ENCODE data around the gene B2M. TPM values are rescaled to one million over a fixed set of nuclear protein-coding genes. Genes with fewer than 3 reads are reported as not detected.

B2M gene
- total and polyA plus RNA-seq, 10 of the 15 experiments (the other 5 are each of a cell fraction or from before 2014, with no cell fraction given): 2,901 to 22,794 (median 8,374) TPM

DNA sequence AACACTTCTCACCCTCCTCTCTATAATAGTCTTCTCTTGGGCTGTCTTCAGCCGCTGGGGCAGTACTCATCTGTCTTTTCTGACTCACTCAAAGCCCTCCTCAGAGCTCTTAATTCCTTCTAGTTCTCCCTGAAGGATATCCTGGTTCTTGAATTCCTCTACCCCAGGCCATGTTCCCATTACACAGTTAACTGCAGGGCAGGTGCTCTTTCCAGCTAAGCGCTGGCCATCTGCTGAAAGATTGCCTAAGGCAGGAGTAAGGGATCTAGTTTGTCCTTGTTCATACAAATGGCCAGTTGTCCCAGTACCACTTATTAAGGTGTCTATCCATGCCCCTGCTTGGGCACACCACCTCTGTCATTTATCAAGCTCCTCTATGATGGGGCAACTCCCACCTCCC is 37.7 kb upstream of the B2M start:
- intact Hi-C loops (cut with micrococcal nuclease; ENCODE audit: unreplicated experiment) (no loop called here), in situ Hi-C loops (cut with MboI) (no loop called here)
- ChIA-PET SMC1A (ENCODE audit: uncharacterized antibody, unreplicated experiment) (interaction anchor here (1.8 kb wide), 1 partner anchor 10 kb away, joined by 5 read pairs; the partner anchor contains the start of gene SPG11), POLR2A (interaction anchor here (0.8 kb wide), 1 partner anchor 10 kb away, joined by 4 read pairs; no protein-coding TSS in a partner anchor), RAD21 (ENCODE audit: unreplicated experiment) (interaction anchor here (1.7 to 18.1 kb wide), 2 partner anchors 9 to 59 kb away, joined by 4 to 680 read pairs; partner anchors contain the start of gene TRIM69), CTCF (interaction anchor here (1.1 to 1.3 kb wide), 3 partner anchors 9 to 89 kb away, joined by 4 to 6 read pairs (median 4); partner anchors contain the start of gene PATL2)
- Histone ChIP-seq H3K9ac (ENCODE audit: control insufficient read depth, insufficient read depth, low read length) (no peak overlapping the region), H3K79me2 (ENCODE audit: control insufficient read depth, insufficient read depth, low read length) (no peaks in the 10 kb centered on the region), H4K20me1 (ENCODE audit: control insufficient read depth, insufficient read depth) (no peaks in the 10 kb centered on the region), H3K9me3 (replicated peaks; ENCODE audit: control insufficient read depth, insufficient read depth, low read length) (no peaks in the 10 kb centered on the region; the same call in 2 of the 3 replicates), H3K36me3 (ENCODE audit: control insufficient read depth in 2 of 2, insufficient read depth in 2 of 2, low read length in 1 of 2) (peaks cover 0 to 2% of the 10 kb centered on the region in 2 experiments; a peak in 1 of 4 replicates), H2AFZ (ENCODE audit: control insufficient read depth, low read depth, low read length) (no peak overlapping the region), H3K4me2 (ENCODE audit: control insufficient read depth, insufficient read depth) (no peak overlapping the region), H3K4me3 (no peak overlapping the region), H3K27ac (ENCODE audit: control insufficient read depth, insufficient read depth) (no peak overlapping the region), H3K4me1 (ENCODE audit: control insufficient read depth, insufficient read depth, low read length) (peaks cover 69% of the 10 kb centered on the region), H3K27me3 (replicated peaks in 1 of 2; ENCODE audit: control insufficient read depth in 2 of 2, insufficient read depth in 2 of 2, low read length in 1 of 2) (no peaks in the 10 kb centered on the region)
- no peak for TF ChIP-seq CBX5 (IDR thresholded peaks at IDR 0.05; ENCODE audit: low read depth)
- TF ChIP-seq, protein P1, sequence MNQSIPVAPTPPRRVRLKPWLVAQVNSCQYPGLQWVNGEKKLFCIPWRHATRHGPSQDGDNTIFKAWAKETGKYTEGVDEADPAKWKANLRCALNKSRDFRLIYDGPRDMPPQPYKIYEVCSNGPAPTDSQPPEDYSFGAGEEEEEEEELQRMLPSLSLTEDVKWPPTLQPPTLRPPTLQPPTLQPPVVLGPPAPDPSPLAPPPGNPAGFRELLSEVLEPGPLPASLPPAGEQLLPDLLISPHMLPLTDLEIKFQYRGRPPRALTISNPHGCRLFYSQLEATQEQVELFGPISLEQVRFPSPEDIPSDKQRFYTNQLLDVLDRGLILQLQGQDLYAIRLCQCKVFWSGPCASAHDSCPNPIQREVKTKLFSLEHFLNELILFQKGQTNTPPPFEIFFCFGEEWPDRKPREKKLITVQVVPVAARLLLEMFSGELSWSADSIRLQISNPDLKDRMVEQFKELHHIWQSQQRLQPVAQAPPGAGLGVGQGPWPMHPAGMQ (IDR thresholded peaks at IDR 0.05; ENCODE audit: borderline replicate concordance): no peak
- TF ChIP-seq ZNF217 (IDR thresholded peaks at IDR 0.05): no peak
- TF ChIP-seq, protein P2, sequence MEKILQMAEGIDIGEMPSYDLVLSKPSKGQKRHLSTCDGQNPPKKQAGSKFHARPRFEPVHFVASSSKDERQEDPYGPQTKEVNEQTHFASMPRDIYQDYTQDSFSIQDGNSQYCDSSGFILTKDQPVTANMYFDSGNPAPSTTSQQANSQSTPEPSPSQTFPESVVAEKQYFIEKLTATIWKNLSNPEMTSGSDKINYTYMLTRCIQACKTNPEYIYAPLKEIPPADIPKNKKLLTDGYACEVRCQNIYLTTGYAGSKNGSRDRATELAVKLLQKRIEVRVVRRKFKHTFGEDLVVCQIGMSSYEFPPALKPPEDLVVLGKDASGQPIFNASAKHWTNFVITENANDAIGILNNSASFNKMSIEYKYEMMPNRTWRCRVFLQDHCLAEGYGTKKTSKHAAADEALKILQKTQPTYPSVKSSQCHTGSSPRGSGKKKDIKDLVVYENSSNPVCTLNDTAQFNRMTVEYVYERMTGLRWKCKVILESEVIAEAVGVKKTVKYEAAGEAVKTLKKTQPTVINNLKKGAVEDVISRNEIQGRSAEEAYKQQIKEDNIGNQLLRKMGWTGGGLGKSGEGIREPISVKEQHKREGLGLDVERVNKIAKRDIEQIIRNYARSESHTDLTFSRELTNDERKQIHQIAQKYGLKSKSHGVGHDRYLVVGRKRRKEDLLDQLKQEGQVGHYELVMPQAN (conservative IDR thresholded peaks at IDR 0.05): no peak
- TF ChIP-seq RAD21 (IDR thresholded peaks at IDR 0.05; ENCODE audit: insufficient read depth, low read depth, low read length): no peak
- no peak for TF ChIP-seq ZSCAN29 (IDR thresholded peaks at IDR 0.05)
- TF ChIP-seq HDAC2 (IDR thresholded peaks at IDR 0.05): no peak
- TF ChIP-seq TCF7 (IDR thresholded peaks at IDR 0.05; ENCODE audit: borderline replicate concordance): no peak
- no peak for TF ChIP-seq YY1 (IDR thresholded peaks at IDR 0.05; ENCODE audit: low read depth, low read length)
- DNase-seq (ENCODE audit: low read depth, low spot score) (no peak), FAIRE-seq (no peak), ATAC-seq (no peak)
- BruUV-seq (replicated peaks): no TSS peak
- 97% methylated on average over 2 of the region's 2 CpGs for WGBS (ENCODE audit: insufficient coverage, insufficient replicate concordance, low lambda C conversion rate, missing lambda C conversion rate)
